Endothelial cell of umbilical vein (primary cell): ENCODE results near the gene PNMA8A. TPM values are rescaled to one million over a fixed set of nuclear protein-coding genes. Genes with fewer than 3 reads are reported as not detected.

Experiments
- BruUV-seq: library from RNA; stranded (reverse); fragments of 400-500 nt; replicated peaks from 2 replicates; lab custom pipeline; 2021; lab: Mats Ljungman, UMichigan
- CTCF ChIA-PET: fragments of 300-600, 350-600 bp; sonication (Branson Sonifier 250); formaldehyde crosslinking; loops from one replicate; lab custom pipeline; 2021; ENCODE audit warnings: antibody characterized with exemption, inconsistent platforms; lab: Charles Lee
- POLR2A ChIA-PET: fragments of 300-600, 350-600 bp; sonication (Branson Sonifier 250); formaldehyde crosslinking; loops from one replicate; lab custom pipeline; 2021; ENCODE audit warnings: antibody characterized with exemption, inconsistent platforms; lab: Charles Lee
- DNase-seq: peaks from one replicate; pipeline ENCODE4 v3.0.0-alpha.2; 2011; ENCODE audit warnings: low read depth, low spot score
- FAIRE-seq: peaks from 2 replicates; lab custom pipeline; 2011; peaks lifted over from hg19 to GRCh38; lab: Jason Lieb, UNC
- H2AFZ ChIP-seq: 2 replicates; pipeline ENCODE4 v1.6.0; 2012; ENCODE audit warnings: low read depth, low read length, control low read depth, inconsistent platforms
- H3K27ac ChIP-seq: 2 replicates; pipeline ENCODE4 v1.5.1; 2011; ENCODE audit warnings: low read depth, mild to moderate bottlenecking, control low read depth, low read length, moderate library complexity; ENCODE audit not compliant: insufficient read depth
- H3K27me3 ChIP-seq, 2 experiments: 2 replicates each; pipeline versions ENCODE4 v1.6.0 to v1.6.1; 2011; ENCODE audit warnings: low read length in 2 of 2, mixed read lengths in 1 of 2; ENCODE audit not compliant: control insufficient read depth in 2 of 2, insufficient read depth in 2 of 2
- H3K36me3 ChIP-seq, 2 experiments: 2 replicates in 1 of 2; 3 replicates in 1 of 2; pipeline ENCODE4 v1.5.1; 2011; ENCODE audit warnings: low read length in 2 of 2, mild to moderate bottlenecking in 1 of 2, moderate library complexity in 1 of 2; ENCODE audit not compliant: control insufficient read depth in 2 of 2, insufficient read depth in 2 of 2; ENCODE audit errors: extremely low read depth in 1 of 2
- H3K4me1 ChIP-seq: 3 replicates; pipeline ENCODE4 v1.5.1; 2011; ENCODE audit warnings: mild to moderate bottlenecking, low read length; ENCODE audit not compliant: control insufficient read depth, insufficient read depth; ENCODE audit errors: extremely low read depth
- H3K4me2 ChIP-seq: 2 replicates; pipeline ENCODE4 v1.6.1; 2011; ENCODE audit warnings: low read length, control low read depth, mixed read lengths; ENCODE audit not compliant: insufficient read depth
- H3K4me3 ChIP-seq, 3 experiments: fragments of 200-600 bp in 1 of 3; sonication (generic), shearing (Covaris generic) in 1 of 3; replicated peaks in 1 of 3; 2 replicates each; pipeline ENCODE4 v1.5.1; 2011 to 2016; ENCODE audit warnings: control low read depth in 3 of 3, low read length in 3 of 3, mild to moderate bottlenecking in 2 of 3, inconsistent platforms in 1 of 3, low read depth in 1 of 3, moderate library complexity in 1 of 3; ENCODE audit not compliant: insufficient read depth in 1 of 3
- H3K79me2 ChIP-seq: 2 replicates; pipeline ENCODE4 v1.6.0; 2012; ENCODE audit warnings: low read length, inconsistent platforms; ENCODE audit not compliant: control insufficient read depth, insufficient read depth
- H3K9ac ChIP-seq: replicated peaks from 2 replicates; pipeline ENCODE3; 2011; ENCODE audit warnings: low read length, control low read depth; ENCODE audit not compliant: insufficient read depth; ENCODE audit errors: extremely low read depth
- H3K9me1 ChIP-seq: replicated peaks from 3 replicates; pipeline ENCODE4 v1.6.0; 2011; ENCODE audit warnings: mild to moderate bottlenecking, low read length; ENCODE audit not compliant: control insufficient read depth, insufficient read depth; ENCODE audit errors: extremely low read depth
- H3K9me3 ChIP-seq: replicated peaks from 2 replicates; pipeline ENCODE4 v1.5.1; 2012; ENCODE audit warnings: low read length, inconsistent platforms; ENCODE audit not compliant: control insufficient read depth, insufficient read depth
- H4K20me1 ChIP-seq: replicated peaks from 2 replicates; pipeline ENCODE3; 2011; ENCODE audit warnings: mild to moderate bottlenecking, low read length; ENCODE audit not compliant: control insufficient read depth, insufficient read depth; ENCODE audit errors: extremely low read depth
- CTCF ChIP-seq, 2 donors: IDR thresholded peaks; 1 replicate in 1 of 2; 2 replicates in 1 of 2; pipeline ENCODE4 v1.5.1; 2011; ENCODE audit warnings: low read length in 2 of 2, mild to moderate bottlenecking in 2 of 2, moderate library complexity in 2 of 2, control low read depth in 1 of 2, inconsistent platforms in 1 of 2, low read depth in 1 of 2; ENCODE audit not compliant: insufficient read depth in 1 of 2; ENCODE audit errors: extremely low read depth in 1 of 2
- FOS ChIP-seq: IDR thresholded peaks from 2 replicates; pipeline ENCODE4 v1.6.1; 2011; ENCODE audit warnings: mild to moderate bottlenecking, low read length, moderate library complexity, borderline replicate concordance; ENCODE audit not compliant: insufficient read depth
- GATA2 ChIP-seq: IDR thresholded peaks from 2 replicates; pipeline ENCODE4 v1.7.0; 2011; ENCODE audit warnings: low read depth, mild to moderate bottlenecking, moderate library complexity, mixed read lengths, low read length; ENCODE audit not compliant: insufficient read length, insufficient read depth
- JUN ChIP-seq: IDR thresholded peaks from 2 replicates; pipeline ENCODE4 v1.6.1; 2011; ENCODE audit warnings: borderline replicate concordance, low read depth; ENCODE audit not compliant: insufficient read length, insufficient read depth
- MAX ChIP-seq: IDR thresholded peaks from 2 replicates; pipeline ENCODE4 v1.6.1; 2011; ENCODE audit not compliant: insufficient read depth, insufficient read length
- MYC ChIP-seq: IDR thresholded peaks from one replicate; pipeline ENCODE4 v1.6.1; 2011; ENCODE audit warnings: mild to moderate bottlenecking, low read depth, low read length
- dilution Hi-C: fragments of 300-500 bp; cut with MboI; formaldehyde crosslinking; loops from one replicate; pipeline ENCODE4 v1.15.0; 2019; ENCODE audit warnings: low sequenced_read_pairs; ENCODE audit not compliant: extremely low pct_ligation_motif_present
- intact Hi-C: fragments of 100-400 bp; cut with micrococcal nuclease; formaldehyde crosslinking; loops from one replicate; pipeline ENCODE4 v1.10.0; 2022
- polyA plus RNA-seq, 4 experiments: library from polyadenylated mRNA; depleted of rRNA in 3 of 4; stranded (reverse) in 3 of 4; unstranded in 1 of 4; fragments of >200 nt; gene quantifications; 2 replicates each; pipeline versions ENCODE4 v1.2.1 to v1.2.3, GENCODE V29; 2011 to 2012; ENCODE audit warnings: missing spikeins in 1 of 4
- total RNA-seq: library from RNA; stranded (reverse); gene quantifications from 2 replicates; pipeline ENCODE4 v1.2.3, GENCODE V29; 2021

Gene PNMA8A
- total and polyA plus RNA-seq, 2 donors (not counting 3 experiments of a cell fraction or from before 2014, with no cell fraction given): 0.25 to 0.27 TPM

- ChIA-PET CTCF (interaction anchor here (0.8 to 2.2 kb wide), 7 partner anchors 13 to 90 kb away, joined by 3 to 7 read pairs (median 4); no protein-coding TSS in a partner anchor), POLR2A (no interaction called here)
- intact Hi-C loops (no loop called here), dilution Hi-C loops (no loop called here)
- TF ChIP-seq MYC (no peak), JUN (no peak), MAX (no peak), FOS (no peak), CTCF (IDR thresholded peaks at IDR 0.05; ENCODE audit: extremely low read depth in 1 of 2, insufficient read depth in 1 of 2, low read depth in 1 of 2, low read length in 2 of 2) (no peak), GATA2 (no peak)
- H3K79me2 ChIP-seq: no peaks in the 10 kb centered on the region
- H3K27ac ChIP-seq: no peak overlapping the region
- H2AFZ ChIP-seq: no peak overlapping the region
- no peaks in the 10 kb centered on the region for H3K9me1 ChIP-seq
- no peaks in the 10 kb centered on the region for H3K9me3 ChIP-seq
- H3K4me3 ChIP-seq: no peak overlapping the region
- no peak for FAIRE-seq
- H3K4me1 ChIP-seq: peaks cover 9% of the 10 kb centered on the region
- no peak overlapping the region for H3K9ac ChIP-seq
- no peaks in the 10 kb centered on the region for H3K36me3 ChIP-seq
- H4K20me1 ChIP-seq: no peaks in the 10 kb centered on the region
- no peak overlapping the region for H3K4me2 ChIP-seq
- no TSS peak for BruUV-seq
- DNase-seq: no peak
- peaks cover 19 to 21% of the 10 kb centered on the region in 2 experiments for H3K27me3 ChIP-seq
Observed at GRCh38 chr19:46484656-46485055, 13.3 kb upstream of the PNMA8A start.
